HG02840 (cell line): Measurements from ENCODE around the gene PTMA.
"Not testable (repeated sequence)": the region's sequence is repeated elsewhere in the genome, so short reads cannot be mapped to it uniquely, and the experiment has no call there.

Experiments used
- ATAC-seq: cut with Tn5 transposase; IDR thresholded peaks from one replicate; pipeline ENCODE4 v1.9.1; 2021; ENCODE audit warnings: mild to moderate bottlenecking, moderate library complexity, moderate number of reproducible peaks; ENCODE audit not compliant: unreplicated experiment, low FRiP score

The PTMA gene

DNA sequence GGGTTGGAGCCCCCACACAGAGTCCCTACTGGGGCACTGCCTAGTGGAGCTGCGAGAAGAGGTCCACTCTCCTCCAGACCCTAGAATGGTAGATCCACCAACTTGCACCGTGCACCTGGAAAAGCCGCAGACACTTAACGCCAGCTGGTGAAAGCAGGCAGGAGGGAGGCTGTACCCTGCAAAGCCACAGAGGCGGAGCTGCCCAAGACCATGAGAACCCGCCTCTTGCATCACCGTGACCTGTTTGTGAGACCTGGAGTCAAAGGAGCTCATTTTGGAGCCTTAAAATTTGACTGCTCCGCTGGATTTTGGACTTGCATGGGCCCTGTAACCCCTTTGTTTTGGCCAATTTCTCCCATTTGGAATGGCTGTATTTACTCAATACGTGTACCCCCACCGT, 40.7 kb downstream of the PTMA start:
- ATAC-seq, result not testable (repeated sequence)

DNA sequence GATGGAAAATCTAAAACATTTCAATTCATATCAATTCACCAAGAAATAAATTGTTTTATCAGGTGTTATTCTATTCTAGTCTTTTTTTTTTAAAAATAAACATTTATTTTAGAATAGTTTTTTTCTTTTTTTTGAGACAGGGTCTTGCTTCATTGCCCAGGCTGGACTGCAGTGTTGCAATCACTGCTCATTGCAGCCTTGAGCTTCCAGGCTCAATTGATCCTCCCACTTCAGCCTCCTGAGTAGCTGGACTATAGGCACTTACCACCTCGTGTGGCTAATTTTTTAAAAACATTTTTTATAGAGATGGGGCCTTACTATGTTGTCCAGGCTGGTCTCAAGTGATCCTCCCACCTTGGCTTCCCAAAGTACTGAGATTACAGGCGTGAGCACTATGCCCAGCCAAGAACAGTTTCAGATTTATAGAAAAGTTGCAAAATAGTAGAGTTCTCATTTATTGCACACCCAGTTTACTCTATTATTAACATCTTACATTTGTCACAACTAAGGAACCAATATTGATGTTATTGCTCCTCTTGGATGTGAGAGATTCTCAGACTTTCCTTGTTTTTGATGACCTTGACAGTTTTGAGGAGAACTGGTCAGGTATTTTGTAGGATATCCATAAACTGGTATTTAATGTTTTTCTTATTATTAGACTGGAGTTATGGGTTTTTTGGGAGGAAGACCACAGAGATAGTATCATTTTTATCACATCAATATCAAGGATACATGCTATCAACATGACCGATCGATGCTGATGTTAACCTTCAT, 42.9 kb downstream of the PTMA start:
- no peak for ATAC-seq

DNA sequence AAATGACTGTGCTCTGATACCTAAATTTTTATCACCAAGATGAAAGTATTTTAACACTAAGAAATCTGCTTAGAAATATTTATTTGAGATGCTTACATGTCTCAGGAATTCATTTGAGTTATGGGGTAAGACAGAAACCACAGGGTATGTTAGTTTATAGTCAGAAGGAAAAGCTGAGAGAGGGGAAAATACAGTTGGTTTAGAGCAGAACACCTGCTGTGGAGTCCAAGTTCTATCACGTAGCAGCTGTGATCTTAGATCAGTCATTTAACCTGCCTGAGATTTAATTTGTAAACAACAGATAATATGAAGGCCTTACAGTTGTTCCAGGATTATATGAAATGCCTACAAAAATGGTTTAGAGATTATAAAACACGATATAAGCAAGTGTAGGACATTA, 43.7 kb downstream of the PTMA start:
- no peak for ATAC-seq

DNA sequence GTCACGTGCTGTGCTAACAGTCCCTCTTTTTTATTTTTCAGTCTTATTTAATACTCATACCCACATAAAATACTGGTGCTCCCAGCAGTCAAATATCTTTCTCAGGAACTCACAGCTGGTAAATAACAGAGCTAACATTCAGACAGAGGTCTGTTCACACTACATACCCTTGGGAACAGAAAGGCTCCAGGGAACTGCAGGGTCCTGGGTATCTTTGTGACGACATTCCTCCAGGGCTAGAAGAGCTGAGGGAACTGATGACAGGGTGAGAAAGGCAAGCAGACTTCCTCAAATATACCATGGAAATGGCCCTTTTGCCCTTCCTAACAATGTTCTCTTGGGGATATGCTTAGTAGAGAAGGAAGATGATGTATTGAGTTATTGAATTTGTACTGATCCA, 53.4 kb downstream of the PTMA start:
- ATAC-seq, result no peak
